ENCODE measurements around the gene DCLRE1B.
A peak's percentile ranks its signal among the peaks of the same experiment; 100 is the strongest.

Gene DCLRE1B

GRCh38 chr1:113930499-113931161 lies 25.5 kb downstream of the DCLRE1B start:
- peak overlapping the region; percentile 99 for H3K4me3 ChIP-seq (ENCODE audit: low read length)
- H3K4me1 ChIP-seq (ENCODE audit: control insufficient read depth, low read depth, low read length): peaks cover 15% of the 10 kb centered on the region
- H3K27me3 ChIP-seq (ENCODE audit: control insufficient read depth, insufficient read depth, low read length): peaks cover 10% of the 10 kb centered on the region
- H3K27ac ChIP-seq (ENCODE audit: low read length): no peak overlapping the region
- H3K9ac ChIP-seq (ENCODE audit: low read length): peak overlapping the region; percentile 76
- no peaks in the 10 kb centered on the region for H3K9me3 ChIP-seq (ENCODE audit: control insufficient read depth, low read depth, low read length)
- no peaks in the 10 kb centered on the region for H3K36me3 ChIP-seq (ENCODE audit: control insufficient read depth, low read depth, low read length)

GRCh38 chr1:113931451-113931851 lies 26.3 kb downstream of the DCLRE1B start:
- Histone ChIP-seq H3K4me1 (ENCODE audit: control insufficient read depth, low read depth, low read length) (peaks cover 18% of the 10 kb centered on the region), H3K9me3 (ENCODE audit: control insufficient read depth, low read depth, low read length) (no peaks in the 10 kb centered on the region), H3K36me3 (ENCODE audit: control insufficient read depth, low read depth, low read length) (no peaks in the 10 kb centered on the region), H3K27me3 (ENCODE audit: control insufficient read depth, insufficient read depth, low read length) (peaks cover 10% of the 10 kb centered on the region), H3K9ac (ENCODE audit: low read length) (no peak overlapping the region), H3K27ac (ENCODE audit: low read length) (no peak overlapping the region), H3K4me3 (ENCODE audit: low read length) (no peak overlapping the region)

GRCh38 chr1:113934006-113934405 lies 28.9 kb downstream of the DCLRE1B start:
- no peaks in the 10 kb centered on the region for H3K27me3 ChIP-seq (ENCODE audit: control insufficient read depth, insufficient read depth, low read length)
- H3K36me3 ChIP-seq (ENCODE audit: control insufficient read depth, low read depth, low read length): no peaks in the 10 kb centered on the region
- H3K9me3 ChIP-seq (ENCODE audit: control insufficient read depth, low read depth, low read length): no peaks in the 10 kb centered on the region
- H3K4me1 ChIP-seq (ENCODE audit: control insufficient read depth, low read depth, low read length): peaks cover 10% of the 10 kb centered on the region
- no peak overlapping the region for H3K27ac ChIP-seq (ENCODE audit: low read length)
- no peak overlapping the region for H3K4me3 ChIP-seq (ENCODE audit: low read length)
- H3K9ac ChIP-seq (ENCODE audit: low read length): no peak overlapping the region

- Histone ChIP-seq H3K4me1 (ENCODE audit: control insufficient read depth, low read depth, low read length) (peaks cover 10% of the 10 kb centered on the region), H3K27ac (ENCODE audit: low read length) (no peak overlapping the region)
Measured at GRCh38 chr1:113934511-113935055, 29.5 kb downstream of the DCLRE1B start.

GRCh38 chr1:113935176-113935575 lies 30.1 kb downstream of the DCLRE1B start:
- Histone ChIP-seq H3K36me3 (ENCODE audit: control insufficient read depth, low read depth, low read length) (peaks cover under 1% of the 10 kb centered on the region), H3K4me3 (ENCODE audit: low read length) (no peak overlapping the region), H3K4me1 (ENCODE audit: control insufficient read depth, low read depth, low read length) (peaks cover 10% of the 10 kb centered on the region), H3K9ac (ENCODE audit: low read length) (no peak overlapping the region), H3K9me3 (ENCODE audit: control insufficient read depth, low read depth, low read length) (no peaks in the 10 kb centered on the region), H3K27me3 (ENCODE audit: control insufficient read depth, insufficient read depth, low read length) (no peaks in the 10 kb centered on the region), H3K27ac (ENCODE audit: low read length) (no peak overlapping the region)

More at GRCh38 chr1:113934511-113935055, 29.5 kb downstream of the DCLRE1B start:
- no peak overlapping the region for H3K9ac ChIP-seq (ENCODE audit: low read length)
- H3K9me3 ChIP-seq (ENCODE audit: control insufficient read depth, low read depth, low read length): no peaks in the 10 kb centered on the region
- no peaks in the 10 kb centered on the region for H3K36me3 ChIP-seq (ENCODE audit: control insufficient read depth, low read depth, low read length)
- H3K27me3 ChIP-seq (ENCODE audit: control insufficient read depth, insufficient read depth, low read length): no peaks in the 10 kb centered on the region
- no peak overlapping the region for H3K4me3 ChIP-seq (ENCODE audit: low read length)

- no peaks in the 10 kb centered on the region for H3K27me3 ChIP-seq (ENCODE audit: control insufficient read depth, insufficient read depth, low read length)
- H3K4me3 ChIP-seq (ENCODE audit: low read length): no peak overlapping the region
- no peaks in the 10 kb centered on the region for H3K9me3 ChIP-seq (ENCODE audit: control insufficient read depth, low read depth, low read length)
- H3K36me3 ChIP-seq (ENCODE audit: control insufficient read depth, low read depth, low read length): peaks cover 8% of the 10 kb centered on the region
- H3K27ac ChIP-seq (ENCODE audit: low read length): no peak overlapping the region
- no peak overlapping the region for H3K9ac ChIP-seq (ENCODE audit: low read length)
- peaks cover 4% of the 10 kb centered on the region for H3K4me1 ChIP-seq (ENCODE audit: control insufficient read depth, low read depth, low read length)
Measured at GRCh38 chr1:113935970-113936369, 30.8 kb downstream of the DCLRE1B start.

GRCh38 chr1:113937146-113937545 lies 32.0 kb downstream of the DCLRE1B start:
- Histone ChIP-seq H3K27me3 (ENCODE audit: control insufficient read depth, insufficient read depth, low read length) (no peaks in the 10 kb centered on the region), H3K4me1 (ENCODE audit: control insufficient read depth, low read depth, low read length) (peaks cover 4% of the 10 kb centered on the region), H3K9ac (ENCODE audit: low read length) (no peak overlapping the region), H3K9me3 (ENCODE audit: control insufficient read depth, low read depth, low read length) (no peaks in the 10 kb centered on the region), H3K27ac (ENCODE audit: low read length) (no peak overlapping the region), H3K4me3 (ENCODE audit: low read length) (no peak overlapping the region), H3K36me3 (ENCODE audit: control insufficient read depth, low read depth, low read length) (peaks cover 14% of the 10 kb centered on the region)

GRCh38 chr1:113938192-113938591 lies 33.1 kb downstream of the DCLRE1B start:
- Histone ChIP-seq H3K36me3 (ENCODE audit: control insufficient read depth, low read depth, low read length) (peaks cover 16% of the 10 kb centered on the region), H3K27ac (ENCODE audit: low read length) (no peak overlapping the region), H3K4me3 (ENCODE audit: low read length) (no peak overlapping the region), H3K9me3 (ENCODE audit: control insufficient read depth, low read depth, low read length) (no peaks in the 10 kb centered on the region), H3K27me3 (ENCODE audit: control insufficient read depth, insufficient read depth, low read length) (no peaks in the 10 kb centered on the region), H3K9ac (ENCODE audit: low read length) (no peak overlapping the region), H3K4me1 (ENCODE audit: control insufficient read depth, low read depth, low read length) (peaks cover 4% of the 10 kb centered on the region)

- Histone ChIP-seq H3K9me3 (ENCODE audit: control insufficient read depth, low read depth, low read length) (no peaks in the 10 kb centered on the region), H3K4me3 (ENCODE audit: low read length) (no peak overlapping the region), H3K36me3 (ENCODE audit: control insufficient read depth, low read depth, low read length) (peaks cover 18% of the 10 kb centered on the region), H3K27ac (ENCODE audit: low read length) (no peak overlapping the region), H3K4me1 (ENCODE audit: control insufficient read depth, low read depth, low read length) (peaks cover 4% of the 10 kb centered on the region), H3K9ac (ENCODE audit: low read length) (no peak overlapping the region), H3K27me3 (ENCODE audit: control insufficient read depth, insufficient read depth, low read length) (no peaks in the 10 kb centered on the region)
Measured at GRCh38 chr1:113940365-113941244, 35.5 kb downstream of the DCLRE1B start.

GRCh38 chr1:113941245-113941559 lies 36.1 kb downstream of the DCLRE1B start:
- Histone ChIP-seq H3K9me3 (ENCODE audit: control insufficient read depth, low read depth, low read length) (no peaks in the 10 kb centered on the region), H3K4me3 (ENCODE audit: low read length) (no peak overlapping the region), H3K27me3 (ENCODE audit: control insufficient read depth, insufficient read depth, low read length) (no peaks in the 10 kb centered on the region), H3K4me1 (ENCODE audit: control insufficient read depth, low read depth, low read length) (no peaks in the 10 kb centered on the region), H3K9ac (ENCODE audit: low read length) (no peak overlapping the region), H3K36me3 (ENCODE audit: control insufficient read depth, low read depth, low read length) (peaks cover 18% of the 10 kb centered on the region), H3K27ac (ENCODE audit: low read length) (no peak overlapping the region)

GRCh38 chr1:113942527-113942926 lies 37.4 kb downstream of the DCLRE1B start:
- Histone ChIP-seq H3K9ac (ENCODE audit: low read length) (no peak overlapping the region), H3K36me3 (ENCODE audit: control insufficient read depth, low read depth, low read length) (peaks cover 18% of the 10 kb centered on the region), H3K9me3 (ENCODE audit: control insufficient read depth, low read depth, low read length) (no peaks in the 10 kb centered on the region), H3K27me3 (ENCODE audit: control insufficient read depth, insufficient read depth, low read length) (no peaks in the 10 kb centered on the region), H3K27ac (ENCODE audit: low read length) (no peak overlapping the region), H3K4me3 (ENCODE audit: low read length) (no peak overlapping the region), H3K4me1 (ENCODE audit: control insufficient read depth, low read depth, low read length) (peaks cover 3% of the 10 kb centered on the region)

Data from iPS-18a (cell line).